H9 (cell line): Measurements from ENCODE around the gene MON1A. TPM values are rescaled to one million over a fixed set of nuclear protein-coding genes. Genes with fewer than 3 reads are reported as not detected.
A peak's percentile ranks its signal among the peaks of the same experiment; 100 is the strongest.

Experiments
- DNase-seq: peaks from one replicate; pipeline ENCODE4 v3.0.0-alpha.2; 2017
- H2AFZ ChIP-seq: one replicate; pipeline ENCODE4 v1.6.1; 2013; ENCODE audit warnings: mild to moderate bottlenecking, low read length, control low read depth, moderate library complexity
- H2AK5ac ChIP-seq: 2 replicates; pipeline ENCODE4 v1.6.1; 2013; ENCODE audit warnings: low read length, control low read depth, mixed read lengths; ENCODE audit not compliant: insufficient read length
- H2BK120ac ChIP-seq: one replicate; pipeline ENCODE4 v1.6.1; 2013; ENCODE audit warnings: low read depth, mild to moderate bottlenecking, low read length, control low read depth, inconsistent platforms; ENCODE audit not compliant: poor library complexity, severe bottlenecking
- H2BK12ac ChIP-seq: 2 replicates; pipeline ENCODE4 v1.6.1; 2013; ENCODE audit warnings: low read length, control low read depth, mixed read lengths, low read depth; ENCODE audit not compliant: insufficient read length
- H2BK15ac ChIP-seq: 2 replicates; pipeline ENCODE4 v1.6.1; 2013; ENCODE audit warnings: low read depth, low read length, control low read depth
- H2BK20ac ChIP-seq: one replicate; pipeline ENCODE4 v1.6.1; 2013; ENCODE audit warnings: low read depth, mild to moderate bottlenecking, low read length, control low read depth, inconsistent platforms; ENCODE audit not compliant: poor library complexity, severe bottlenecking
- H2BK5ac ChIP-seq: 2 replicates; pipeline ENCODE4 v1.6.1; 2013; ENCODE audit warnings: low read length, control low read depth, mixed read lengths; ENCODE audit not compliant: insufficient read length
- H3K14ac ChIP-seq: 2 replicates; pipeline ENCODE4 v1.6.1; 2013; ENCODE audit warnings: low read length, control low read depth; ENCODE audit not compliant: insufficient read depth
- H3K18ac ChIP-seq: 2 replicates; pipeline ENCODE4 v1.6.1; 2013; ENCODE audit warnings: low read depth, mild to moderate bottlenecking, mixed read lengths, low read length, control low read depth; ENCODE audit not compliant: insufficient read length
- H3K23ac ChIP-seq: 2 replicates; pipeline ENCODE4 v1.6.1; 2013; ENCODE audit warnings: low read length, control low read depth, mixed read lengths, low read depth; ENCODE audit not compliant: insufficient read length
- H3K23me2 ChIP-seq: 2 replicates; pipeline ENCODE4 v1.6.1; 2013; ENCODE audit warnings: low read depth, mild to moderate bottlenecking, mixed read lengths, low read length, control low read depth; ENCODE audit not compliant: insufficient read length, poor library complexity, severe bottlenecking
- H3K27ac ChIP-seq: 2 replicates; pipeline ENCODE4 v1.5.1; 2013; ENCODE audit warnings: low read length, control low read depth, mixed read lengths, low read depth; ENCODE audit not compliant: insufficient read length
- H3K27me3 ChIP-seq: 2 replicates; pipeline ENCODE4 v1.6.1; 2013; ENCODE audit warnings: low read length, control low read depth, inconsistent platforms; ENCODE audit not compliant: insufficient read depth
- H3K4ac ChIP-seq: 2 replicates; pipeline ENCODE4 v1.6.1; 2013; ENCODE audit warnings: low read depth, mild to moderate bottlenecking, control low read depth, inconsistent platforms, low read length, moderate library complexity
- H3K4me1 ChIP-seq: 2 replicates; pipeline ENCODE4 v1.6.1; 2013; ENCODE audit warnings: low read length, control low read depth, inconsistent platforms; ENCODE audit not compliant: insufficient read depth
- H3K4me2 ChIP-seq: 2 replicates; pipeline ENCODE4 v1.6.1; 2013; ENCODE audit warnings: low read length, control low read depth, mixed read lengths; ENCODE audit not compliant: insufficient read length, insufficient read depth
- H3K56ac ChIP-seq: 2 replicates; pipeline ENCODE4 v1.6.1; 2013; ENCODE audit warnings: low read depth, mild to moderate bottlenecking, mixed read lengths, low read length, control low read depth; ENCODE audit not compliant: insufficient read length
- H3K79me1 ChIP-seq: 2 replicates; pipeline ENCODE4 v1.6.1; 2013; ENCODE audit warnings: low read depth, mild to moderate bottlenecking, moderate library complexity, low read length, control low read depth, inconsistent platforms; ENCODE audit not compliant: insufficient read depth, poor library complexity, severe bottlenecking
- H3K79me2 ChIP-seq: 2 replicates; pipeline ENCODE4 v1.6.1; 2013; ENCODE audit warnings: low read length, control low read depth, inconsistent platforms; ENCODE audit not compliant: insufficient read depth
- H3K9ac ChIP-seq: 2 replicates; pipeline ENCODE4 v1.6.1; 2013; ENCODE audit warnings: low read length, control low read depth, mixed read lengths; ENCODE audit not compliant: insufficient read length; ENCODE audit errors: extremely low read depth
- H3K9me3 ChIP-seq: one replicate; pipeline ENCODE4 v1.6.1; 2013; ENCODE audit warnings: low read depth, low read length, inconsistent platforms; ENCODE audit not compliant: control insufficient read depth
- H3T11ph ChIP-seq: one replicate; pipeline ENCODE4 v1.6.1; 2013; ENCODE audit warnings: mild to moderate bottlenecking, low read length, control low read depth, inconsistent platforms
- H4K20me1 ChIP-seq: one replicate; pipeline ENCODE4 v1.6.1; 2013; ENCODE audit not compliant: control insufficient read depth, insufficient read length, insufficient read depth
- H4K5ac ChIP-seq: 2 replicates; pipeline ENCODE4 v1.6.1; 2013; ENCODE audit warnings: low read depth, mild to moderate bottlenecking, mixed read lengths, low read length, control low read depth; ENCODE audit not compliant: insufficient read length
- H4K8ac ChIP-seq: replicated peaks from 2 replicates; pipeline ENCODE4 v1.6.1; 2013; ENCODE audit warnings: low read length, control low read depth, mixed read lengths, low read depth; ENCODE audit not compliant: insufficient read length
- H4K91ac ChIP-seq: 2 replicates; pipeline ENCODE4 v1.6.1; 2013; ENCODE audit warnings: low read depth, mild to moderate bottlenecking, moderate library complexity, mixed read lengths, low read length, control low read depth; ENCODE audit not compliant: insufficient read length
- H3K27ac Mint-ChIP-seq, 3 experiments: 2 replicates in 2 of 3; 3 replicates in 1 of 3; pipeline ENCODE4 v1.8.0; 2020 to 2021; ENCODE audit warnings: mixed read lengths in 3 of 3, mild to moderate bottlenecking in 1 of 3, moderate library complexity in 1 of 3
- H3K27me3 Mint-ChIP-seq: 2 replicates; pipeline ENCODE4 v1.8.0; 2021; ENCODE audit warnings: low read depth, mild to moderate bottlenecking, moderate library complexity, mixed read lengths
- H3K36me3 Mint-ChIP-seq, 3 experiments: 2 replicates in 2 of 3; 3 replicates in 1 of 3; pipeline ENCODE4 v1.8.0; 2020 to 2021; ENCODE audit warnings: low read depth in 3 of 3, mixed read lengths in 3 of 3; ENCODE audit not compliant: insufficient read depth in 1 of 3
- H3K4me1 Mint-ChIP-seq, 2 experiments: 2 replicates each; pipeline ENCODE4 v1.8.0; 2020; ENCODE audit warnings: mixed read lengths in 2 of 2
- H3K4me3 Mint-ChIP-seq, 2 experiments: 2 replicates in 1 of 2; 3 replicates in 1 of 2; pipeline ENCODE4 v1.8.0; 2020 to 2021; ENCODE audit warnings: mild to moderate bottlenecking in 2 of 2, mixed read lengths in 2 of 2, moderate library complexity in 1 of 2
- H3K9me3 Mint-ChIP-seq, 2 experiments: 2 replicates in 1 of 2; 3 replicates in 1 of 2; pipeline ENCODE4 v1.8.0; 2020; ENCODE audit warnings: mild to moderate bottlenecking in 2 of 2, mixed read lengths in 2 of 2, moderate library complexity in 1 of 2
- WGBS: extraction: QIAGEN DNeasy Blood & Tissue Kit; methylation state at CpG from one replicate; pipeline ENCODE4 v1.1.7; 2013; ENCODE audit warnings: missing lambda C conversion rate, low lambda C conversion rate, mixed read lengths; ENCODE audit not compliant: insufficient read length; ENCODE audit errors: extremely low coverage; 5-methylcytosine and 5-hydroxymethylcytosine counted together
- total RNA-seq: library from RNA; stranded (reverse); gene quantifications from 2 replicates; pipeline ENCODE4 v1.2.1, GENCODE V29; 2021
- TF ChIP-seq, protein P1 (sequence below): fragments of 200-600 bp; sonication (generic); conservative IDR thresholded peaks from 3 replicates; pipeline ENCODE4 v1.8.0; 2021; ENCODE audit warnings: antibody characterized with exemption, mild to moderate bottlenecking

The MON1A gene
- total RNA-seq, 1 experiment from 2014 or later = 10.0 TPM

DNA sequence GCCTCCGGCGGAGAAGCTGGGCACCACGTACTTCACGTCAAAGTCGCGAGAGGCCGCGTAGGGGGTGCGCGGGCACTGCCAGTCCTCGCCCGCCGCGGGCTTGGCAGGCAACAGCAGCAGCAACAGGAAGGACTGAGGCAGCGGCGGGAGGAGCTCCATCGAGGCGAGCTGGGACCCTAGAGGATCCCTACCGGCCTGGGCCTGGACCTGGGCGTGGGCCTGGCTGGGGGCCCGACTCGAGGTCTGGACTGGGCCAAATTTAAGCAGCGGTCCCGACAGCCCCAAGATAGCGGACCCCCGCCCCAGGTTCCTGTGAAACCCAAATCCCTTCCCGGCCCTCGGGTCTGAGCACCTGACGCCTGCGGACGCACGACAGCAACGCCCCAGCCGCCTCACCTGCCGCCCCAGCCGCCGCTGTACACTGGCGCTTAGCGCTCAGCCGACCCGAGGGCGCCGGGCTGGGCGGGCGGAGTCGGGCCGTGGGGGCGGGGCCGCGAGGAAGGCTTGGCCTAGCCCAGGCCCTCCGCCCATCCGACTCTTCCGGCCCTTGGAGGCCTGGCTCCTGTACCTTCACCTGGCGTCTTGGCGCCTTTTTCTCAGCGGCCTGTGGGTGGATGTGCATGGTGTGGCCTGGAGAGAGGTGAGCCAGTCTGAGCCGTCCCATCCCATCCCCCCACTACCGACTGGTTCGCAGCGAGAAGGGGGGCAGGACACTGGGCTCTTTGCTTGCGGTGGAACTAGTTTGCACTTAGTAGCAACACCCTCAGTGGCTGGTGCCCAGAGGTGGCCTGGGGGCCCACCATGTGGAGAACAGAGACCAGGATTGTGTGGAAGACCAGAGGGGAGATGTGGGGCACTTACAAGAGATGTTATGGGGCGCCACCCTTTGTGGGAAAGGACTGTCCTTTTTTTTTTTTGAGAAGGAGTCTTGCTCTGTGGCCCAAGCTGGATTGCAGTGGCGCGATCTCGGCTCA is 25.9 kb downstream of the MON1A start, which contains the start of gene MST1R:
Gene MST1R, minus strand, starts transcription at position 423 of the 974 bp plus-strand sequence. Its CDS starts 264 bp downstream, at position 159.
- TF ChIP-seq, protein P1, sequence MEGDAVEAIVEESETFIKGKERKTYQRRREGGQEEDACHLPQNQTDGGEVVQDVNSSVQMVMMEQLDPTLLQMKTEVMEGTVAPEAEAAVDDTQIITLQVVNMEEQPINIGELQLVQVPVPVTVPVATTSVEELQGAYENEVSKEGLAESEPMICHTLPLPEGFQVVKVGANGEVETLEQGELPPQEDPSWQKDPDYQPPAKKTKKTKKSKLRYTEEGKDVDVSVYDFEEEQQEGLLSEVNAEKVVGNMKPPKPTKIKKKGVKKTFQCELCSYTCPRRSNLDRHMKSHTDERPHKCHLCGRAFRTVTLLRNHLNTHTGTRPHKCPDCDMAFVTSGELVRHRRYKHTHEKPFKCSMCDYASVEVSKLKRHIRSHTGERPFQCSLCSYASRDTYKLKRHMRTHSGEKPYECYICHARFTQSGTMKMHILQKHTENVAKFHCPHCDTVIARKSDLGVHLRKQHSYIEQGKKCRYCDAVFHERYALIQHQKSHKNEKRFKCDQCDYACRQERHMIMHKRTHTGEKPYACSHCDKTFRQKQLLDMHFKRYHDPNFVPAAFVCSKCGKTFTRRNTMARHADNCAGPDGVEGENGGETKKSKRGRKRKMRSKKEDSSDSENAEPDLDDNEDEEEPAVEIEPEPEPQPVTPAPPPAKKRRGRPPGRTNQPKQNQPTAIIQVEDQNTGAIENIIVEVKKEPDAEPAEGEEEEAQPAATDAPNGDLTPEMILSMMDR = peak; percentile 12; the same call in 1 of the 3 replicates
- no peaks in the 10 kb centered on the region; a peak in 1 of 5 replicates for H3K9me3 Mint-ChIP-seq
- peaks cover 29 to 45% of the 10 kb centered on the region in 2 experiments for H3K4me1 Mint-ChIP-seq
- H3K18ac ChIP-seq = no peak within 1 kb of the TSS
- no peak within 1 kb of the TSS for H2AFZ ChIP-seq
- H2BK20ac ChIP-seq = no peak within 1 kb of the TSS
- H3K79me1 ChIP-seq = no peaks in the 10 kb centered on the region
- H2BK120ac ChIP-seq = no peak within 1 kb of the TSS
- H3K79me2 ChIP-seq = no peaks in the 10 kb centered on the region
- H3K56ac ChIP-seq = no peak within 1 kb of the TSS
- H3K27ac ChIP-seq = no peak within 1 kb of the TSS
- no peaks in the 10 kb centered on the region for H3K23me2 ChIP-seq
- H3K27me3 ChIP-seq = no peaks in the 10 kb centered on the region
- no peak within 1 kb of the TSS for H4K91ac ChIP-seq
- H3K9ac ChIP-seq = no peak within 1 kb of the TSS
- no peak within 1 kb of the TSS for H3K23ac ChIP-seq
- H2AK5ac ChIP-seq = no peak within 1 kb of the TSS
- no peaks in the 10 kb centered on the region for H4K20me1 ChIP-seq
- no peaks in the 10 kb centered on the region for H3K9me3 ChIP-seq
- H2BK12ac ChIP-seq = no peak within 1 kb of the TSS
- peak; percentile 96 for DNase-seq
- no peak within 1 kb of the TSS for H3K4ac ChIP-seq
- H2BK5ac ChIP-seq = no peak within 1 kb of the TSS
- H3K27ac Mint-ChIP-seq = peak within 1 kb of the TSS; percentile 91 to 97 (median 92); a peak in 6 of 7 replicates
- peaks cover 2% of the 10 kb centered on the region; the same call in 1 of the 2 replicates for H3K4me1 ChIP-seq
- H3T11ph ChIP-seq = no peak within 1 kb of the TSS
- H3K4me2 ChIP-seq = peak within 1 kb of the TSS; percentile 1
- H3K36me3 Mint-ChIP-seq = no peaks in the 10 kb centered on the region; a peak in 2 of 7 replicates
- H2BK15ac ChIP-seq = no peak within 1 kb of the TSS
- no peak within 1 kb of the TSS for H4K8ac ChIP-seq
- no peaks in the 10 kb centered on the region; the same call in 1 of the 2 replicates for H3K27me3 Mint-ChIP-seq
- peak within 1 kb of the TSS; percentile 17; the same call in 1 of the 2 replicates for H3K14ac ChIP-seq
- no peak within 1 kb of the TSS for H4K5ac ChIP-seq
- WGBS = no CpG with 5 or more reads among the region's 65 CpGs
- H3K4me3 Mint-ChIP-seq = peak within 1 kb of the TSS; percentile 57 to 71
